ENCODE results near the gene NEK7.

DNA sequence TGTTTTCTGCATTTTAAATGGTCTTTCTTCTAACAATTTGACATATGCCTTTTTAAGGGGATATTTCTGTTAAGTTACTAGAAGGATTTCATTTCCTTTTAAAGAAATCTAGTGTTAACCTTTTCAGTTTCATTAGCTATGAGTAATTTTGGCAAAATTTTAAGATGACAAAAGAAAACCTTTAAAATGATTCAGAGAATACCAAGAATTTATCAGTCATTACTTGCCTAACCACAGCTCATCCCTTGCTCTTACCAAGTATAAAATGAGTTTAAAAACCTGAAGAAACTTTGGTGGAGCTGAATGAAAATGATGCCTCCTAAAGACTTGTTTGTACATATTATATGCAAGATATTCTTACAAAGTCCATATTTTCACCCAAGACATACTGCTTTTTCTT lies 101.7 kb downstream of the NEK7 start:
- TF ChIP-seq, protein P1, sequence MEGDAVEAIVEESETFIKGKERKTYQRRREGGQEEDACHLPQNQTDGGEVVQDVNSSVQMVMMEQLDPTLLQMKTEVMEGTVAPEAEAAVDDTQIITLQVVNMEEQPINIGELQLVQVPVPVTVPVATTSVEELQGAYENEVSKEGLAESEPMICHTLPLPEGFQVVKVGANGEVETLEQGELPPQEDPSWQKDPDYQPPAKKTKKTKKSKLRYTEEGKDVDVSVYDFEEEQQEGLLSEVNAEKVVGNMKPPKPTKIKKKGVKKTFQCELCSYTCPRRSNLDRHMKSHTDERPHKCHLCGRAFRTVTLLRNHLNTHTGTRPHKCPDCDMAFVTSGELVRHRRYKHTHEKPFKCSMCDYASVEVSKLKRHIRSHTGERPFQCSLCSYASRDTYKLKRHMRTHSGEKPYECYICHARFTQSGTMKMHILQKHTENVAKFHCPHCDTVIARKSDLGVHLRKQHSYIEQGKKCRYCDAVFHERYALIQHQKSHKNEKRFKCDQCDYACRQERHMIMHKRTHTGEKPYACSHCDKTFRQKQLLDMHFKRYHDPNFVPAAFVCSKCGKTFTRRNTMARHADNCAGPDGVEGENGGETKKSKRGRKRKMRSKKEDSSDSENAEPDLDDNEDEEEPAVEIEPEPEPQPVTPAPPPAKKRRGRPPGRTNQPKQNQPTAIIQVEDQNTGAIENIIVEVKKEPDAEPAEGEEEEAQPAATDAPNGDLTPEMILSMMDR (IDR thresholded peaks at IDR 0.05; ENCODE audit: insufficient read depth, low read length, poor library complexity, severe bottlenecking): no peak
- TF ChIP-seq EZH2phosphoT487 (conservative IDR thresholded peaks at IDR 0.05; ENCODE audit: low read length): no peak
